Ishikawa (cell line): Measurements from ENCODE around the gene MUC5AC.

ENCODE experiments used
- CEBPB ChIP-seq: IDR thresholded peaks from 2 replicates; pipeline ENCODE4 v1.6.1; 2012
- TCF12 ChIP-seq: IDR thresholded peaks from 2 replicates; pipeline ENCODE4 v1.6.1; 2012; ENCODE audit warnings: low read depth

DNA sequence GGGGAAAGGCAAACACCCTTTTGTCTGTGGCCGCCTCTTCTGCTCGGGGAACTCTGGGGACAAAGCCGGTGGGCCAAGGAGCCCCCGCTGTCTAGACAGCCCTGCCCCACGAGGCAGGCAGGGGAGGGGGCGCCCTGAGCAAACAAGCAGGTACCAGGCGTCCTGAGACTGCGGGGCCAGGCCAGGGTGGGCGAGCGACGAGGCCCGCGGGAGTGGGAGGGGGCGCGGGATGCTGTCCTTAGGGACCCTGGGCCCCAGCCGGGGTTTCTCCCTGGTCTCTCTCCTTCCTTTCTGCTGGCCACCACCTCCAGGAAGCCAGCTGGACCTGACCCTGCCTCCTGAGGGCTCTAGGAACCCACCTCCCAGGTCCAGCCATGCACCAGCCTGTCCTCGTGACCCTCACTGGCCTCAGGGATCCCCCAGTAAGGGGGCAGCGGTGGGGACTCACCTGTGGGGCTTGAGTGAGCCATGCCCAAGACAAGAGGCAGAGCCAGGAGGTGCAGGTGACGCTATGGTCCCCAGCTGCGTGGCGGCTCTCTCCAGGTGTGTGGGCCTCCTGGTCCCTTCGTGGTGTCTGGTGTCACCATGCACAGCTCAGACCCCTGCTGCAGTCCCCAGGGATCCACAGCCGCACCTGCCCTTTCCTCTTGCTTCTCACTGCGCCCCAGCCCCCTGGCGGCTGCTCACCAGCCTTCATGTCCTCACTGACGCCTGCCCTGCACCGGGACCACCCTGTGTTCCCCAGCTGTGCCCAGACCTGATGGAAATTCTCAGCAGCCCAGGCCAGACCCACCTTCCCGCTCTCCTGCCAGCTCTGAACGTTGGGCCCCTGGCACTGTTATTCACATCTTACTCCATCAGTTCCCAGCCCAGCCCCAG is 26.5 kb upstream of the MUC5AC start:
- TF ChIP-seq CEBPB (no peak), TCF12 (no peak; the same call in 1 of the 2 replicates)
